HPDE6-E6E7 (cell line): ENCODE results near the gene RPRD1A.
A peak's percentile ranks its signal among the peaks of the same experiment; 100 is the strongest.
"Not testable (repeated sequence)": the region's sequence is repeated elsewhere in the genome, so short reads cannot be mapped to it uniquely, and the experiment has no call there.

Experiments
- DNase-seq: peaks from one replicate; pipeline ENCODE4 v3.0.0; 2011; ENCODE audit warnings: missing footprints; ENCODE audit errors: extremely low spot score

The RPRD1A gene, protein sequence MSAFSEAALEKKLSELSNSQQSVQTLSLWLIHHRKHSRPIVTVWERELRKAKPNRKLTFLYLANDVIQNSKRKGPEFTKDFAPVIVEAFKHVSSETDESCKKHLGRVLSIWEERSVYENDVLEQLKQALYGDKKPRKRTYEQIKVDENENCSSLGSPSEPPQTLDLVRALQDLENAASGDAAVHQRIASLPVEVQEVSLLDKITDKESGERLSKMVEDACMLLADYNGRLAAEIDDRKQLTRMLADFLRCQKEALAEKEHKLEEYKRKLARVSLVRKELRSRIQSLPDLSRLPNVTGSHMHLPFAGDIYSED

DNA sequence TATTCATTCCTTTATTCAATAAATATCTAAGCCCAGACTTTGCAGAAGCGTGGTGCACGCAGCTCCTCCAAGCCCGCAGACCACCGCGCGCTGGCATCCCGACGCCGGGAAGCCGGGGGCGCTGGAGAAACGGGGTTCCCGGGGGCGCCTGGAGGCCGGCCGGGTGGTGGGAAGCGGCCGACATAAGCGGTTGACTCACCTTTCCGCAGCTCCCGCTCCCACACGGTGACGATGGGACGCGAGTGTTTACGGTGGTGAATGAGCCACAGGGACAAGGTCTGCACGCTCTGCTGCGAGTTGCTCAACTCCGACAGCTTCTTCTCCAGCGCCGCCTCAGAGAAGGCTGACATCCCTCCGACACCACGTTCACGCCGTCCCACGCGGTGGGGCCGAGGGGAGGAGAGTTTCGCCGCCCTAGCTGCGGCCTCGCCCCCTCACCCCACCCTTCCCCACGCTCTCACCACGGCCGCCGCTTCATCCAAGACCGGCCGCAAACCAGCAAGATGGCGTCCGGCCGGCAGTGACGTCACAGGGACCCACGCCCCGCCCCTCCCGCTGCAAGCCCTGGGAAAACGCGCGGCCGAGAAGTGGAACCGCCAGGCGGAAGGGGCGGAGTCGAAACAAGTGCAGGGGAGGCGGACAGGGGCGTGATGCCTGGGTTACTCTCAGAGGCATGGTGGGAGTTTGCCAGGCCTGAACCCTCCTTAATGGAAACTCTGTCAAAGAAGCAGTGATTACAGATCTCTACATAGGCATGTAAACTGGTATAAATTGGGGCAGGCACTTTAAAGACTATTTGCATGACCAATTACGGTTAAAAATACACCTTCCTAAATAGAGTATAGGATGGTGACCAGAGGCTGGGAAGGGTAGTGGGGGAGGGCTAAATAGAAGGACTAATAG, at the start of gene RPRD1A:
Gene RPRD1A (minus strand): TSS at position 505 of the 903 bp plus-strand sequence. CDS start 155 bp downstream, at position 350.
- DNase-seq = peak; percentile 92

DNA sequence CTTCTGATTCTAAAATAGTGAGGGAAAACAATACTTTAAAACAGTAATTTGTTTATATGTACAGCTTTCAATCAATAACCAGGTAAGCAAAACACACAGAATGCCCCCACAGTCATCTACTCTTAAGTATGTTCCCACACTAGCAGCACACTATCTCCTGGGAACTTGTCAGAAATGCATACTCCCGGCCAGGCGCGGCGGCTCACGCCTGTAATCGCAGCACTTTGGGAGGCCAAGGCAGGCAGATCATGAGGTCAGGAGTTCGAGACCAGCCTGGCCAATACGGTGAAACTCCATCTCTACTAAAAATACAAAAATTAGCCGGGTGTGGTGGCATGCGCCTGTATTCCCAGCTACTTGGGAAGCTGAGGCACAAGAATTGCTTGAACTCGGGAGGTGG, 49.4 kb upstream of the RPRD1A start:
- DNase-seq = not testable (repeated sequence)

DNA sequence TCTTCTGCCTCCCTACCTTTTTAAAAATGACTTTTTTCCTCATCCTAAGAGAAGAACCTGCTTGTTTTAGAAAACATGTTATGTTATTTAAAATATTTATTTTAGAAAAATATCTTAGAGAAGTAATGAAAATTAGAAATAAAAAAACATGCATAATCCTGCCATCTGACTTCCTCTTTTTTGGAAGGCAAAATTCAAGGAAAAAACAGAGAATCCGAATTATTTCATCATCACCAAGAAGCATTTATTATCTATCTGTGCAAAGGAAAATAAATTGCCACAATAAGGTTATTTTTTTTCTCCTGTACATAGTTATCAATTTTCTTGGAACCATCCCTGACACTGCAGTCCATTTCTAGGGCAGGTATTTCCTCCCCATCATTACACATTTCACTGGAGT, 47.4 kb upstream of the RPRD1A start:
- DNase-seq = no peak

DNA sequence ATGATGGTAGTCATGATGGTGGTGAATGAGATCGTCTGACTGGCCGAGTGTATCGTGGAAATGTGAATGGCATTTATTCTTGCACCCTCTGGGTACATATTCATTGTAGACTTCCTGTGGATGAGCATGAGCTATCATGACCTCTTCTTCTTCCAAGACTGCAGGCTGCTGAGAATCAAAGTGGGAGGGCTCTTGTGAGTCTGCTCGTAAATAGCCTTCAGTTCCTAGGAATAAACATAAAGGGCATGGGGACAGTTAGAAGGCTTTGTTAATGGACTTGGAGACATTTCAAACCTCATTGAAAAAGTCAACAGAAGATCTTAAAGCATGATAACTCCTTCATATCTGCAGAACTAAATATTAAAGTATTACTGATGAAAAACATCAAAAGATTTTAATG, 46.9 kb upstream of the RPRD1A start:
- no peak for DNase-seq

DNA sequence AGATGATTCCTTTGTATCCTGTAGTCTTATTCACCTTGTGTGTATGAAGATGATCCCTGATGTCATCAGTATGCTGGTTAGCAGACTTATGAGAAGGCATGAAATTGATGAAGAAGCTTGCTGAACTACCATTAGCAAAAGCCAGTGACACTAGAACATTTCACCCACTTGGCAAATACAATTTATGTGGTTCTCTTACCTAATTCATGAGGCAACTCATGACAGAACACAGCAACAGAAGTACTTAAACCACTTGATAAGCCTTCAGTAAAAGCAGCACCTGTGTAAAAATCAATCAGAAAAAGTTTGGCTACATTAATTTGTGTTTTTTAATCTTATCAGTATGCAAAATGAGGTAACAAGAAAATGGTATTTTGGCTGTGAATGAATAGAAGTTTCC, 44.9 kb upstream of the RPRD1A start:
- DNase-seq = no peak

DNA sequence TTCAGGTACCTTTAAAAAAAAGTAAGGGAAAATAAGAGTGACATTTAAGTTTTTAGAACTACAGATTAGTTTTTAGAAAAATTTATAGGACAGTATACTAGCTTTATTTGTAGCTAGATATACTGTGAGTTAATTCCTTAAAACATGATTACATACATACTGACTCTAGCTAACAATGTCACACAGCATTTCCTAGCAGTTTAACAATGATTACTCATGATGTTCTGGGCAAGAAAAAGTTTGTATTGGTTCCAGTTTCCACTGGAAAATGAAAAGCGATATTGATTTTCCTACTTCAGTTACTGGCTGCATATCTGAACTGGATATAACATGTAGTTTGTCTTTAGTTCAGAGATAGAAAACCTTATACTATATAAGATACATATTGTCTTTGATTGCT, 42.4 kb upstream of the RPRD1A start:
- DNase-seq = no peak

DNA sequence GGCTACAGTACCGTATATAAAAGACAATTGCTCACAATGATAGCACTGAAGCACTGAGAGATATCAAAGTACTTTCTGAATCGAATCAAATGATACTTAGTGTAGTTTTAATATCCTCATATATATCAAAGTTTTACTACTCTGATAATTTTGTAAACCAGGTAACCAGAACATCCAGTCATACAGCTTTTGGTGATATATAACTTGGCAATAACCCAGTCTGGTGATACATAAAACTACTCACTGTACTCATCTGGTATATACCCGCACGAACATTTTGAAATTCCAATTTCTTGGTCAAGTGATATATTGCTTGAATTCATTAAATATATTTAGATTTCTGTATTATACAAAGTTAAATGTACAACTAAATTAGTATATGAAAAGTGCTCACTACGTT, 41.2 kb upstream of the RPRD1A start:
- DNase-seq = no peak

DNA sequence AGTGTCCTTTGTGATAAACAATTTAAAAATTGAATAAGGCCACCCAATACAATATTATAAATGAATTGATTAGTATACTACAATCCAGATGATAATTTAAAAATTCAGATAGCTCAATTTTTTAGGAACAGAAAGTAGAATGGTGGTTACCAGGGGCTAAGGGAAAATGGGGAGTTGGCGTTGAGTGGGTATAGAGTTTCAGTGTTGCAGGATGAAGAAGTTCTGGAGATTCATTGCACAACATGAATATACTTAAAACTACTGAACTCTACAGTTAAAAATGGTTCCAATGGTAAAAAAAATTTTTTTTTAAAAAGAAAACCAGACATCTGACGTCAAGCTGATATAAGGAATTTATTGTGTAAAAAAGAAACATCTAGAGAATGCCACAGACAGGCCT, 40.8 kb upstream of the RPRD1A start:
- DNase-seq = no peak

DNA sequence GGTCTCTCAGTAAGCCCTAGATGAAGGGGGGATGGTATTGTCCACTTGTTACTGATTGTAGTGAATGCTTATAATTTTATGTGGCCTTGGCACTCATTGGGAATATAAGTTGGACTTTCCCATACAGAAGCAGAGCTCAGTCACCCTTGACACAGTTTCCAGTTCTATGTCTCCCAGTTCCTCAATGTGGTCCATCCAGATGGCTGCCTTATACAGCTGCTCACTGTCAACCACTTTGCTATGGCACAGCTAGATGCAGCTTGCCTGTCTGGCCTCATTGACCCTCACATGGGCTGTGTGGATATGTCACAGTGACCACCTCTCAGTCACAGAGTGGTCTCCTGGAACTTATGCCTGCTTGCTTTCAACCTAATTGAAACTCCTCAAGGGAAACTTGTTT, 40.1 kb upstream of the RPRD1A start:
- DNase-seq = no peak

DNA sequence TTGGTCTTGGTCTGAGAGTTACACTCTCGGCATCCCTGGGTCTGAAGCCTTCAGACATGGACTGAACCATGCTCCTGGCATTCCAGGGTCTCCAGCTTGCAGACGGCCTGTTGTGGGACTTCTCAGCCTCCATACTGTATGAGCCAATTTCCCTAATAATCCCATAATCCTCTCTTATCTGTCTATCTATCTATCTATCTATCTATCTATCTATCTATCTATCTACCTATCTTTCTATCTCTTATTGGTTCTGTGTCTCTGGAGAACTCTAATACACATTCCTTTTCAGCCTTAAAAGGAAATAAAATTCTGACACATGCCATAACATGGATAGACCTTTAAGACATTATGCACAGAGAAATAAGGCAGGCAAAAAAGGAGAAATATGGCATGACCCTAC, 37.4 kb upstream of the RPRD1A start:
- no peak for DNase-seq

GRCh38 chr18:36101943-36102342, 34.6 kb upstream of the RPRD1A start:
- DNase-seq = no peak

DNA sequence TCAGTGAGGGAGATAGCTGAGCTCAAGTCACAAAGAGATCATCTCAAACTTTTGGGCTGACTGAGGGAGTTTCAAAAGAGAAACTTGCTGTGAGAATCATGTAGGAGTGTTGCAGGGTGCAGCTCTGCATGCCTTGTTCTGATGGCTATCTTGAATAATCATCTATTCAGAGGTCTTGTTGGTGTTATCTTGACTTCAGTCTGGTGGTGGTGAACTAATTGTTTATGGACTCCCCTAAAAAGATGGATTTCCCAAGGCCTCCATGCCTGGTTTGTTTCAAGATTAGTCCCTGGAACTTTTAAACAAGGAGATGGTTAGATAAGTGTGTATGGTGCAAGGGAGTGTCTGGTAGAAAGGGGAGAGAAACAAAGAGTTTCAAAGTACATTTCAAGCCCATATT, 32.0 kb upstream of the RPRD1A start:
- no peak for DNase-seq

- DNase-seq = no peak
Observed at GRCh38 chr18:36096955-36097354, 29.6 kb upstream of the RPRD1A start.

DNA sequence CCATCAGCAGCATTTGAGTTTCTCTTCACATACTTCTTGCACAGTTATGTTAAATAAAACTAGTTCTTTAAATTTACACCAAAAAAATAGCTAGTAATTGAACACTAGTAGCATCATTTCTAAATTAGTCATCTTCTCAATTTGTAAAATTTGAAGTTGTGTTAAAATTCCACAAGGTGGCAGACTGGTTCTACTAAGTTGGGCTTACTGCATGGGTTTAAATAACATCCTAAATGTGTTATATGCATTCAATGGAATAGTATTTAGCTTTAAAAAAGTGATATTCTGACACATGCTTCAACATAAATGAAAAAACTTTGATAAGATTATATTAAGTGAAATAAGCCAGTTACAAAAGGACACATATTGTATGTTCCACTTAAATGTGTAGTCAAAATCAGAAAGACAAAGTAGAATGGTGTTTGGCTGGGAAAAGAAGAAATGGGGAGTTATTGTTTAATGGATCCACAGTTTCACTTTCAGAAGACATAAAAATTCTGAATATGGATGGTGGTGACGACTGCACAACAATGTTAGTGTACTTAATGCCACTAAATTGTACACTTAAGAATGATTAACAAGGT, 28.7 kb upstream of the RPRD1A start:
- DNase-seq = peak; percentile 23

DNA sequence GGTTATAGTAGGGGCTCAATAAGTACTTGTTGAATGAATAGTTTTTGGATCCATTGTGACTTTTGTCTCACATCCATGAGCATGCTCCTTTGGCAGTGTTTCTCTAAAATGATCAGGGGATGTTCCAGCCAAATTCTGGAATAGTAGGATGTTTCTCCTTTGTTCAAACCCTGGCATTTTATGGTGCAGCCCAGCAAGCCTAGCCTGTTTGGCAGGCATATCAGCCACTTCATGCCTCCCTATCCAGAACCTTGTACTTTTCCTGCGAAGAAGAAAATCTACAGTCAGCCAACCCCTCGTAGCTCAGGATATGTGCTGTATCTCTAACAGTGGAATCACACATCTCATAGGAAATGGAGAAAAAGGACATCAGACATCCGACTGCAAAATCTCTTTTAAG, 27.1 kb upstream of the RPRD1A start:
- no peak for DNase-seq

- DNase-seq = not testable (repeated sequence)
Observed at GRCh38 chr18:36092116-36092515, 24.8 kb upstream of the RPRD1A start.

DNA sequence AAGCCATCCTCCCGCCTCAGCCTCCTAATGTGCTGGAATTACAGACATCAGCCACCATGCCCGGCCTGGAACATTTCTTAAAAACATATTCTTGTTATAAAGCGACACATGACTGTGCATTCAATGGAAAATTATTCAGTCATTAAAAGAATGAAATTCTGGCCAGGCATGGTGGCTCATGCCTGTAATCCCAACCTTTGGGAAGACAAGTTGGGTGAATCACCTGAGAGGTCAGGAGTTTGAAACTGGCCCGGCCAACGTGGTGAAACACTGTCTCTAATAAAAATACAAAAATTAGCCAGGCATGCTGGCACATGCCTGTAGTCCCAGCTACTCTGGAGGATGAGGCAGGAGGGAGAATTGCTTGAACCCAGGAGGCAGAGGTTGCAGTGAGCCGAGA, 21.6 kb upstream of the RPRD1A start:
- no peak for DNase-seq

DNA sequence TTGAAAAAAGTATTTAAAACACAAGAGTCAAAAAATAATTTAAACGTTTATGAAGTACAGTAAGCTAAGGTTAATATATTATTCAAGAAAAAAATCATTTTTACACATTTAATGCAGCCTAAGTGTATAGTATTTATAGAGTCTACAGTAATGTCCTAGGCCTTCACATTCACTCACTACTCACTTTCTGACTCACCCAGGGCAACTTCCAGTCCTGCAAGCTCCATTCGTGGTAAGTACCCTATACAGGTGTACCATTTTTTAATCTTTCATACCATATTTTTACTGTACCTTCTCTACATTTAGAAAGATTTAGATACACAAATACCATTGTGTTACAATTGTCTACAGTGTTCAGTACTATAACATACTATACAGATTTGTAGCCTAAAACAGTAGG, 20.9 kb upstream of the RPRD1A start:
- DNase-seq = no peak

DNA sequence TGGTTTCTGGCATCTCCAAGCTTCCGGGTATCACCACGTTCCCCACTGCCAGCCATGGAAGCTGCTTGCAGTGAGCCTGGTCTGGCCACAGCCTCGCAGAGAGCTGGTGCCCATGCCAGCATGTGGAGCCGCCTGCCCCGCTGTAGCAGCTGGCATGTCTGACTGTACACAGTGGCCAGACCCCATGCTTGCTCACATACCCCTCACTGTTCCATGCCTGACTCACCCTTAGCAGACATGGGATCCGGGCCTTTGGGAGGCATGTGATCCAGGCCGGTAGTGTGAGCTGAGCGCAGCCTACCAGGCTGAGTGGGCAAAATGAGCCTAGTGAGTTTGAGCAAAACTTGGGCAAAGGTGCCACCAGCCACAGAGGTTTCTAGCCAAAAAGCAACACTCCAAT, 18.8 kb upstream of the RPRD1A start:
- no peak for DNase-seq

GRCh38 chr18:36085195-36085594, 17.8 kb upstream of the RPRD1A start:
- no peak for DNase-seq

DNA sequence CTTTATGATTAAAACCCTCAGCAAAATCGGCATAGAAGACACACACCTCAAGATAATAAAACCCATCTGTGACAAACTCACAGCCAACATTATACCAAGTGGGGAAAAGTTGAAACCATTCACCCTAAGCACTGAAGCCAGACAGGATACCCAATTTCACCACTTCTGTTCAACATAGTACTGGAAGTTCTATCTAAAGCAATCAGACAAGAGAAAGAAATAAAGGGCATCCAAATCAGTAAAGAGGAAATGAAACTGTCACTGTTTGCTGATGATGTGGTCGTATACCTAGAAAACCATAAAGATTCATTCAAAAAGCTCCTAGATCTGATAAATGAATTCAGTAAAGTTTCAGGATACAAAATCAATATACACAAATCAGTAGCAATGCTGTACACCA, 16.4 kb upstream of the RPRD1A start:
- no peak for DNase-seq

GRCh38 chr18:36081118-36081517, 13.8 kb upstream of the RPRD1A start:
- DNase-seq = not testable (repeated sequence)
